Keratinocyte (primary cell): ENCODE measurements around the gene C22orf31. TPM values are rescaled to one million over a fixed set of nuclear protein-coding genes. Genes with fewer than 3 reads are reported as not detected.

Experiments
- DNase-seq: peaks from one replicate; pipeline ENCODE4 v3.0.0-alpha.2; 2011; ENCODE audit warnings: low read depth, missing footprints, low spot score
- FAIRE-seq: peaks from 2 replicates; lab custom pipeline; 2011; peaks lifted over from hg19 to GRCh38; lab: Jason Lieb, UNC
- H2AFZ ChIP-seq: 2 replicates; pipeline ENCODE4 v1.6.0; 2012; ENCODE audit warnings: low read length, control low read depth, inconsistent platforms; ENCODE audit not compliant: control insufficient read depth
- H3K27ac ChIP-seq: 2 replicates; pipeline ENCODE4 v1.5.1; 2011; ENCODE audit warnings: low read length; ENCODE audit not compliant: control insufficient read depth, insufficient read depth
- H3K27me3 ChIP-seq: 3 replicates; pipeline ENCODE4 v1.6.0; 2011; ENCODE audit warnings: low read length; ENCODE audit not compliant: control insufficient read depth, insufficient read depth; ENCODE audit errors: extremely low read depth
- H3K36me3 ChIP-seq, 2 experiments: 2 replicates in 1 of 2; 3 replicates in 1 of 2; pipeline ENCODE4 v1.5.1; 2011; ENCODE audit warnings: low read length in 2 of 2, mild to moderate bottlenecking in 1 of 2; ENCODE audit not compliant: control insufficient read depth in 2 of 2, insufficient read depth in 2 of 2; ENCODE audit errors: extremely low read depth in 1 of 2
- H3K4me1 ChIP-seq: 3 replicates; pipeline ENCODE4 v1.5.1; 2011; ENCODE audit warnings: low read length; ENCODE audit not compliant: control insufficient read depth, insufficient read depth; ENCODE audit errors: extremely low read depth
- H3K4me2 ChIP-seq: 3 replicates; pipeline ENCODE4 v1.6.0; 2011; ENCODE audit warnings: low read depth, low read length; ENCODE audit not compliant: control insufficient read depth, insufficient read depth; ENCODE audit errors: extremely low read depth
- H3K4me3 ChIP-seq, 3 experiments: fragments of 200-600 bp in 1 of 3; sonication (generic) in 1 of 3; 2 replicates in 2 of 3; 3 replicates in 1 of 3; pipeline ENCODE4 v1.5.1; 2011 to 2016; ENCODE audit warnings: low read length in 3 of 3, mild to moderate bottlenecking in 3 of 3, control low read depth in 2 of 3, inconsistent platforms in 1 of 3, low read depth in 1 of 3, mixed read lengths in 1 of 3, mixed run types in 1 of 3, moderate library complexity in 1 of 3; ENCODE audit not compliant: control insufficient read depth in 2 of 3, insufficient read depth in 2 of 3; ENCODE audit errors: extremely low read depth in 1 of 3
- H3K79me2 ChIP-seq: 2 replicates; pipeline ENCODE4 v1.6.0; 2012; ENCODE audit warnings: low read length; ENCODE audit not compliant: control insufficient read depth, insufficient read depth
- H3K9ac ChIP-seq: 3 replicates; pipeline ENCODE4 v1.6.0; 2011; ENCODE audit warnings: low read length; ENCODE audit not compliant: control insufficient read depth, insufficient read depth; ENCODE audit errors: extremely low read depth
- H3K9me1 ChIP-seq: 3 replicates; pipeline ENCODE4 v1.6.0; 2011; ENCODE audit warnings: low read length; ENCODE audit not compliant: control insufficient read depth, insufficient read depth; ENCODE audit errors: extremely low read depth
- H3K9me3 ChIP-seq: 2 replicates; pipeline ENCODE4 v1.5.1; 2012; ENCODE audit warnings: low read depth, low read length; ENCODE audit not compliant: control insufficient read depth
- H4K20me1 ChIP-seq: 3 replicates; pipeline ENCODE4 v1.6.0; 2011; ENCODE audit warnings: low read length; ENCODE audit not compliant: control insufficient read depth, insufficient read depth; ENCODE audit errors: extremely low read depth
- EZH2 ChIP-seq: IDR thresholded peaks from one replicate; pipeline ENCODE4 v1.6.1; 2012; ENCODE audit warnings: inconsistent platforms, mild to moderate bottlenecking, low read length, moderate library complexity
- dilution Hi-C: fragments of 300-500 bp; cut with MboI; formaldehyde crosslinking; loops from one replicate; pipeline ENCODE4 v1.7.0; 2020; ENCODE audit warnings: low sequenced_read_pairs; ENCODE audit not compliant: extremely low pct_ligation_motif_present
- polyA plus RNA-seq, 5 experiments: library from polyadenylated mRNA; depleted of rRNA in 3 of 5; stranded (reverse) in 3 of 5; stranded (forward) in 1 of 5; unstranded in 1 of 5; fragments of >200 nt; gene quantifications; 1 replicate in 1 of 5; 2 replicates in 3 of 5; 3 replicates in 1 of 5; pipeline versions ENCODE4 v1.2.1 to v1.2.3, GENCODE V29; 2011 to 2012; ENCODE audit warnings: missing spikeins in 2 of 5, low read depth in 1 of 5, low replicate concordance in 1 of 5
- TF ChIP-seq, protein P1 (sequence below), 3 experiments: IDR thresholded peaks in 1 of 3; conservative IDR thresholded peaks in 1 of 3; optimal IDR thresholded peaks in 1 of 3; 2 replicates in 2 of 3; 3 replicates in 1 of 3; pipeline versions ENCODE3 to v1.5.1; 2011; ENCODE audit warnings: low read length in 3 of 3, mild to moderate bottlenecking in 3 of 3, moderate library complexity in 2 of 3, control low read depth in 1 of 3, inconsistent platforms in 1 of 3; ENCODE audit not compliant: insufficient read depth in 2 of 3; ENCODE audit errors: extremely low read depth in 1 of 3

Gene C22orf31
- polyA plus RNA-seq, 1 donor (not counting 4 experiments of a cell fraction or from before 2014, with no cell fraction given) = not detected

DNA sequence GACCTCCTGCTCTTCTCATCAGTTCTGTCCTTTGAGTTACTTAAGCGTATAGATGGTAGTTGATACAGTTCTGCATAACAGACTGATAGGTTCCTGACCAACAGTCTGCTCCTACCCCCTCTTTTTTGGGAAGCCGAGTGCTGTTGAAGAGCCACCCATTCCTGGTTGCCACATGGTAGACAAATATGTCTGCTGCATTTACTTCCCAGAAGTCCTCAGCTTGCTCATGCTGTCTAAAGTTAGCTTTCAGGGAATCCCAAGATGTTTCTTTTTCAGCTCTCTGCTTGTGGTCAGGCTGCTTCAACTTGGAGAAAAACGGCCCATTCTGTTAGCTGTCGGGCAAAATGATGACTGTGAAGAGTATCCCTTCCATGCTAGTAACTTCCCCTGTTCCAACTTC is 48.7 kb downstream of the C22orf31 start:
- Histone ChIP-seq H2AFZ (no peak overlapping the region), H3K9me1 (no peaks in the 10 kb centered on the region), H4K20me1 (no peaks in the 10 kb centered on the region), H3K79me2 (no peaks in the 10 kb centered on the region), H3K4me2 (no peak overlapping the region), H3K4me1 (no peaks in the 10 kb centered on the region), H3K36me3 (peaks cover 0 to 1% of the 10 kb centered on the region in 2 experiments), H3K9me3 (no peaks in the 10 kb centered on the region), H3K4me3 (no peak overlapping the region), H3K27me3 (no peaks in the 10 kb centered on the region), H3K9ac (no peak overlapping the region), H3K27ac (no peak overlapping the region)
- FAIRE-seq (no peak), DNase-seq (no peak)
- TF ChIP-seq, protein P1, sequence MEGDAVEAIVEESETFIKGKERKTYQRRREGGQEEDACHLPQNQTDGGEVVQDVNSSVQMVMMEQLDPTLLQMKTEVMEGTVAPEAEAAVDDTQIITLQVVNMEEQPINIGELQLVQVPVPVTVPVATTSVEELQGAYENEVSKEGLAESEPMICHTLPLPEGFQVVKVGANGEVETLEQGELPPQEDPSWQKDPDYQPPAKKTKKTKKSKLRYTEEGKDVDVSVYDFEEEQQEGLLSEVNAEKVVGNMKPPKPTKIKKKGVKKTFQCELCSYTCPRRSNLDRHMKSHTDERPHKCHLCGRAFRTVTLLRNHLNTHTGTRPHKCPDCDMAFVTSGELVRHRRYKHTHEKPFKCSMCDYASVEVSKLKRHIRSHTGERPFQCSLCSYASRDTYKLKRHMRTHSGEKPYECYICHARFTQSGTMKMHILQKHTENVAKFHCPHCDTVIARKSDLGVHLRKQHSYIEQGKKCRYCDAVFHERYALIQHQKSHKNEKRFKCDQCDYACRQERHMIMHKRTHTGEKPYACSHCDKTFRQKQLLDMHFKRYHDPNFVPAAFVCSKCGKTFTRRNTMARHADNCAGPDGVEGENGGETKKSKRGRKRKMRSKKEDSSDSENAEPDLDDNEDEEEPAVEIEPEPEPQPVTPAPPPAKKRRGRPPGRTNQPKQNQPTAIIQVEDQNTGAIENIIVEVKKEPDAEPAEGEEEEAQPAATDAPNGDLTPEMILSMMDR (optimal IDR thresholded peaks at IDR 0.05 in 1 of 3, IDR thresholded peaks at IDR 0.05 in 1 of 3, conservative IDR thresholded peaks at IDR 0.05 in 1 of 3; ENCODE audit: extremely low read depth in 1 of 3, insufficient read depth in 2 of 3, low read length in 3 of 3) = no peak
- TF ChIP-seq EZH2 = no peak
- dilution Hi-C loops = no loop called here

DNA sequence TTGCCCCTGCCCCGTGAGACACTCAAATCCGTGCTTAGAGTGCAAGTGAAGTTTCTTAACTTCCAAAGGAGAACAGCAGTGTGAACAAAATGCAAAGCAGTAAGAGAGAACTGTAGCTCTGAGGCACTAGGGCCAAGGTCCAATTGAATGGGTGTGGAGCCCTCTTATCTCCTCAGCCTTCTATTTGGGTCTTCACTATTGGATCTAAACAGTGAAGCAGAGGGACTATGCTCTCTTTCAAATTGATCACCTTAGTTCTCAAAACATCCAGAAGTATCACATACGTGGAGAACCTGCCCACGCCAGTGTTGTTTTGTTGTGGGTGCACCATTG is 49.6 kb downstream of the C22orf31 start:
- H3K79me2 ChIP-seq = no peaks in the 10 kb centered on the region
- no peaks in the 10 kb centered on the region for H3K27me3 ChIP-seq
- H3K9ac ChIP-seq = no peak overlapping the region
- no peaks in the 10 kb centered on the region for H4K20me1 ChIP-seq
- H3K4me2 ChIP-seq = no peak overlapping the region
- no peaks in the 10 kb centered on the region for H3K9me1 ChIP-seq
- DNase-seq = no peak
- dilution Hi-C loops = no loop called here
- no peaks in the 10 kb centered on the region for H3K9me3 ChIP-seq
- H3K4me1 ChIP-seq = no peaks in the 10 kb centered on the region
- no peak overlapping the region for H3K27ac ChIP-seq
- H2AFZ ChIP-seq = no peak overlapping the region
- FAIRE-seq = no peak
- H3K36me3 ChIP-seq = no peaks in the 10 kb centered on the region
- H3K4me3 ChIP-seq = no peak overlapping the region
- no peak for TF ChIP-seq EZH2
- TF ChIP-seq, protein P1 (optimal IDR thresholded peaks at IDR 0.05 in 1 of 3, IDR thresholded peaks at IDR 0.05 in 1 of 3, conservative IDR thresholded peaks at IDR 0.05 in 1 of 3; ENCODE audit: extremely low read depth in 1 of 3, insufficient read depth in 2 of 3, low read length in 3 of 3) = no peak
